ENCODE data around the gene DMWD. TPM values are rescaled to one million over a fixed set of nuclear protein-coding genes. Genes with fewer than 3 reads are reported as not detected.
A peak's percentile ranks its signal among the peaks of the same experiment; 100 is the strongest.

Gene DMWD
- polyA plus RNA-seq, 2 of the 4 experiments (the other 2 are of a cell fraction), result 17.1 to 31.3 TPM

- CTCF ChIA-PET, result interaction anchor here (62.0 to 74.3 kb wide), 2 partner anchors 5 to 28 kb away, joined by 2204 read pairs; partner anchors contain the start of genes DMPK, DMWD, RSPH6A and SIX5
- Histone ChIP-seq H3K4me2 (peak overlapping the region; percentile 88), H3K4me3 (peak overlapping the region; percentile 18; the same call in 1 of the 3 replicates), H3K27ac (peak overlapping the region; percentile 90 to 96; a peak in 5 of 6 replicates), H3K9me3 (no peaks in the 10 kb centered on the region), H3K4me1 (peaks cover 56% of the 10 kb centered on the region)
- POLR2A ChIA-PET, result no interaction called here
- no peak for FAIRE-seq
- ATAC-seq, result no peak
- no peak for DNase-seq (ENCODE audit: low read depth in 1 of 2, low spot score in 1 of 2)
- TF ChIP-seq, protein P1, sequence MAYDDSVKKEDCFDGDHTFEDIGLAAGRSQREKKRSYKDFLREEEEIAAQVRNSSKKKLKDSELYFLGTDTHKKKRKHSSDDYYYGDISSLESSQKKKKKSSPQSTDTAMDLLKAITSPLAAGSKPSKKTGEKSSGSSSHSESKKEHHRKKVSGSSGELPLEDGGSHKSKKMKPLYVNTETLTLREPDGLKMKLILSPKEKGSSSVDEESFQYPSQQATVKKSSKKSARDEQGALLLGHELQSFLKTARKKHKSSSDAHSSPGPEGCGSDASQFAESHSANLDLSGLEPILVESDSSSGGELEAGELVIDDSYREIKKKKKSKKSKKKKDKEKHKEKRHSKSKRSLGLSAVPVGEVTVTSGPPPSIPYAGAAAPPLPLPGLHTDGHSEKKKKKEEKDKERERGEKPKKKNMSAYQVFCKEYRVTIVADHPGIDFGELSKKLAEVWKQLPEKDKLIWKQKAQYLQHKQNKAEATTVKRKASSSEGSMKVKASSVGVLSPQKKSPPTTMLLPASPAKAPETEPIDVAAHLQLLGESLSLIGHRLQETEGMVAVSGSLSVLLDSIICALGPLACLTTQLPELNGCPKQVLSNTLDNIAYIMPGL (CRISPR knock-in tag; IDR thresholded peaks at IDR 0.05; ENCODE audit: borderline replicate concordance), result no peak
- TF ChIP-seq JUNB (IDR thresholded peaks at IDR 0.05) (no peak), RARB (CRISPR knock-in tag; IDR thresholded peaks at IDR 0.05) (no peak), NR3C1 (IDR thresholded peaks at IDR 0.05) (no peak), RNF2 (IDR thresholded peaks at IDR 0.05; ENCODE audit: borderline replicate concordance, low read depth) (no peak), E2F6 (IDR thresholded peaks at IDR 0.05; ENCODE audit: borderline replicate concordance, low read depth) (no peak), HDAC2 (IDR thresholded peaks at IDR 0.05) (no peak), MYC (IDR thresholded peaks at IDR 0.05; ENCODE audit: borderline replicate concordance, low read length) (no peak), SMC3 (IDR thresholded peaks at IDR 0.05) (no peak), ZNF302 (CRISPR knock-in tag; IDR thresholded peaks at IDR 0.05) (no peak)
- WGBS (ENCODE audit: missing lambda C conversion rate), result 72% methylated on average over 4 of the region's 4 CpGs
These were observed 12.5 kb downstream of the DMWD start for GRCh38 chr19:45780146-45780447.

DNA sequence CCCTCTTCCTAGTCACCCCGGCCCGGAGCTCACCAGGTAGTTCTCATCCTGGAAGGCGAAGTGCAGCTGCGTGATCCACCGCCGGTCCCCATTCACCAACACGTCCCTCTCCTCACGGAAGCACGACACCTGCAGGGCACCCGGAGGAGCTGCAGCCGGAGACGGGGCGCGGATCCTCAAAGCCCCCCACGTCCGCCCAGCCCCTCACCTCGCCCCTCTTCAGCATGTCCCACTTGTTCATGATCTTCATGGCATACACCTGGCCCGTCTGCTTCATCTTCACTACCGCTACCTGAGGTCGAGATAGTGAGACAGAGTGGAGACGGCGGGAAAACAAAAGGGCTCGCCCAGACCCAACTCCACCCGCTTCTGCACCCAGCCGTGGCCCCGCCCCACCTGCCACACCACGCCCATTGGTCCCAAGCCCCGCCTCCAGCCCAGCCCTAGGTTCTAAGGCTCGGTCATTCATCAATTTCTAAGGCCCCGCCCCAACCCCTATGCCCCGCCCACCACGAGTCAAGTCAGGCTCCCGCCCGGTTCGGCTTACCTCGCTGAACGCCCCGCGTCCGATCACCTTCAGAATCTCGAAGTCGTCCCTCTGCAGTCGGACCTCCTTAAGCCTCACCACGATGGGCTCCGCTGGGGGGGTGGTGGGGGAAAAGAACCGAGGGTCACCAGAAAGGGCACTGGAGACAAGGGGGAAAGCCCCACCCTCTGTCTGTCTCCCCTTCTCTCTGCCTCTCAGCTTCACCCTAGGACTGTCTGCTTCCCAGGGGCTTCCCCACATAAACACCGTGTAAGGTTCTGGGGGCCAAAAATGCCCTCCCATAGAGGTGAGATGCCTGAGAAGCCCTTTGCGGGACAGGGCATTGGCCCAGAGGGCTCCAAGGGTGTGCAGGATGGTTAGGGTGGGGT lies 13.2 kb downstream of the DMWD start:
- ChIA-PET POLR2A (interaction anchor here (0.6 to 1.2 kb wide), 3 partner anchors 10 to 43 kb away, joined by 3 to 20 read pairs (median 5); partner anchors contain the start of genes DMWD and SIX5), CTCF (interaction anchor here (0.6 to 74.3 kb wide), 11 partner anchors 5 to 108 kb away, joined by 3 to 2204 read pairs (median 4); partner anchors contain the start of genes DMPK, DMWD, MEIOSIN and RSPH6A)
- Histone ChIP-seq H3K9me3 (no peaks in the 10 kb centered on the region), H3K4me2 (peak overlapping the region; percentile 88), H3K4me3 (peak overlapping the region; percentile 35), H3K27ac (peak overlapping the region; percentile 90 to 96; a peak in 5 of 6 replicates), H3K4me1 (peaks cover 55% of the 10 kb centered on the region)
- ATAC-seq, result peak; percentile 37 to 76
- peak; percentile 72 for FAIRE-seq
- peak; percentile 94 to 95 for DNase-seq (ENCODE audit: low read depth in 1 of 2, low spot score in 1 of 2)
- 17% methylated on average over 34 of the region's 48 CpGs for WGBS (ENCODE audit: missing lambda C conversion rate)
- TF ChIP-seq KDM5A (IDR thresholded peaks at IDR 0.05) (no peak), HDAC2 (IDR thresholded peaks at IDR 0.05) (no peak), HOXB13 (CRISPR knock-in tag; IDR thresholded peaks at IDR 0.05; ENCODE audit: low read depth) (no peak), TP53 (CRISPR knock-in tag; IDR thresholded peaks at IDR 0.05) (peak; percentile 67; the same call in 1 of the 2 replicates), RAD21 (conservative IDR thresholded peaks at IDR 0.05 in 1 of 2, IDR thresholded peaks at IDR 0.05 in 1 of 2) (peak; percentile 45 to 49; a peak in 4 of 5 replicates), EHMT2 (IDR thresholded peaks at IDR 0.05; ENCODE audit: low read depth) (no peak), MYC (IDR thresholded peaks at IDR 0.05; ENCODE audit: borderline replicate concordance, low read length) (no peak), HOXA7 (CRISPR knock-in tag; IDR thresholded peaks at IDR 0.05) (0 out of 2 replicates have a peak, but pooled peaks have one; percentile 60), USF2 (IDR thresholded peaks at IDR 0.05) (no peak), ZC3H11A (IDR thresholded peaks at IDR 0.05) (no peak), RARB (CRISPR knock-in tag; IDR thresholded peaks at IDR 0.05) (no peak), FOSB (CRISPR knock-in tag; IDR thresholded peaks at IDR 0.05) (no peak), ZSCAN20 (CRISPR knock-in tag; IDR thresholded peaks at IDR 0.05) (no peak), JUN (IDR thresholded peaks at IDR 0.05) (peak in 1 of 2 experiments; percentile 32; a peak in 1 of 5 replicates), REST (IDR thresholded peaks at IDR 0.05) (no peak), ESRRA (IDR thresholded peaks at IDR 0.05; ENCODE audit: borderline replicate concordance, low read length) (no peak), MAX (IDR thresholded peaks at IDR 0.05) (peak; percentile 53)
- TF ChIP-seq, protein P2, sequence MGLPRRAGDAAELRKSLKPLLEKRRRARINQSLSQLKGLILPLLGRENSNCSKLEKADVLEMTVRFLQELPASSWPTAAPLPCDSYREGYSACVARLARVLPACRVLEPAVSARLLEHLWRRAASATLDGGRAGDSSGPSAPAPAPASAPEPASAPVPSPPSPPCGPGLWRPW (IDR thresholded peaks at IDR 0.05), result no peak
- TF ChIP-seq, protein P1 (CRISPR knock-in tag; IDR thresholded peaks at IDR 0.05; ENCODE audit: borderline replicate concordance), result no peak

Data from A549 (cell line).